HPDE6-E6E7 (cell line): ENCODE data around the gene TRAF3.
"Not testable (repeated sequence)": the region's sequence is repeated elsewhere in the genome, so short reads cannot be mapped to it uniquely, and the experiment has no call there.

ENCODE experiments used
- DNase-seq: peaks from one replicate; pipeline ENCODE4 v3.0.0; 2011; ENCODE audit warnings: missing footprints; ENCODE audit errors: extremely low spot score

Gene TRAF3

GRCh38 chr14:102891556-102891955 lies 114.3 kb downstream of the TRAF3 start:
- DNase-seq, result no peak

- DNase-seq, result no peak
Measured at GRCh38 chr14:102892651-102893050, 115.4 kb downstream of the TRAF3 start.

GRCh38 chr14:102893452-102893851 lies 116.2 kb downstream of the TRAF3 start:
- DNase-seq, result no peak

GRCh38 chr14:102896735-102897134 lies 119.5 kb downstream of the TRAF3 start:
- not testable (repeated sequence) for DNase-seq

- DNase-seq, result no peak
Measured at GRCh38 chr14:102897299-102898027, 120.2 kb downstream of the TRAF3 start.

GRCh38 chr14:102898298-102898697 lies 121.0 kb downstream of the TRAF3 start:
- DNase-seq, result no peak

GRCh38 chr14:102898776-102899515 lies 121.7 kb downstream of the TRAF3 start:
- DNase-seq, result no peak

GRCh38 chr14:102899516-102899900 lies 122.3 kb downstream of the TRAF3 start:
- no peak for DNase-seq

- no peak for DNase-seq
Measured at GRCh38 chr14:102900631-102901571, 123.7 kb downstream of the TRAF3 start.

- no peak for DNase-seq
Measured at GRCh38 chr14:102901633-102902032, 124.4 kb downstream of the TRAF3 start.

GRCh38 chr14:102902086-102902485 lies 124.8 kb downstream of the TRAF3 start:
- no peak for DNase-seq

- no peak for DNase-seq
Measured at GRCh38 chr14:102902523-102903247, 125.4 kb downstream of the TRAF3 start.

- DNase-seq, result no peak
Measured at GRCh38 chr14:102903248-102903888, 126.1 kb downstream of the TRAF3 start.

GRCh38 chr14:102903889-102904512 lies 126.8 kb downstream of the TRAF3 start:
- no peak for DNase-seq

- no peak for DNase-seq
Measured at GRCh38 chr14:102905116-102906108, 128.2 kb downstream of the TRAF3 start.

GRCh38 chr14:102906616-102907302 lies 129.5 kb downstream of the TRAF3 start:
- no peak for DNase-seq

GRCh38 chr14:102907303-102907844 lies 130.1 kb downstream of the TRAF3 start:
- DNase-seq, result no peak

GRCh38 chr14:102907980-102908730 lies 130.9 kb downstream of the TRAF3 start:
- DNase-seq, result no peak
